H1 (cell line): Measurements from ENCODE around the gene MAML1. TPM values are rescaled to one million over a fixed set of nuclear protein-coding genes. Genes with fewer than 3 reads are reported as not detected.

Source experiments
- CTCF ChIA-PET: fragments of 300-600 bp; sonication (Branson Sonifier 250); formaldehyde crosslinking; loops from one replicate; lab custom pipeline; 2021; ENCODE audit not compliant: partially characterized antibody; lab: Charles Lee
- POLR2A ChIA-PET: fragments of 300-600 bp; sonication (Branson Sonifier 250); formaldehyde crosslinking; loops from one replicate; lab custom pipeline; 2021; ENCODE audit warnings: inconsistent platforms; ENCODE audit not compliant: partially characterized antibody; lab: Charles Lee
- DNase-seq, 2 experiments: peaks; one replicate each; pipeline versions ENCODE4 v3.0.0 to v3.0.0-alpha.2; 2010 to 2022; ENCODE audit warnings: low spot score in 2 of 2, low read depth in 1 of 2, mixed read lengths in 1 of 2
- FAIRE-seq: peaks from 2 replicates; lab custom pipeline; 2011; peaks lifted over from hg19 to GRCh38; lab: Jason Lieb, UNC
- H2AFZ ChIP-seq: 2 replicates; pipeline ENCODE4 v1.8.1; 2012; ENCODE audit warnings: low read length, inconsistent platforms
- H2AK5ac ChIP-seq: 2 replicates; pipeline ENCODE4 v1.6.1; 2013; ENCODE audit warnings: low read depth, low read length
- H2BK120ac ChIP-seq: replicated peaks from 2 replicates; pipeline ENCODE3; 2013; ENCODE audit warnings: low read depth, low read length, inconsistent platforms
- H2BK12ac ChIP-seq: 2 replicates; pipeline ENCODE4 v1.6.1; 2013; ENCODE audit warnings: low read depth, low read length
- H2BK15ac ChIP-seq: 2 replicates; pipeline ENCODE4 v1.6.1; 2013; ENCODE audit warnings: low read length
- H2BK20ac ChIP-seq: 2 replicates; pipeline ENCODE4 v1.6.1; 2013; ENCODE audit warnings: low read length
- H2BK5ac ChIP-seq: 2 replicates; pipeline ENCODE4 v1.6.1; 2013; ENCODE audit warnings: low read depth, low read length
- H3K14ac ChIP-seq: 2 replicates; pipeline ENCODE4 v1.6.1; 2013; ENCODE audit warnings: inconsistent platforms; ENCODE audit not compliant: insufficient read length
- H3K18ac ChIP-seq: 2 replicates; pipeline ENCODE4 v1.6.1; 2013; ENCODE audit warnings: low read length; ENCODE audit errors: extremely low read depth
- H3K23ac ChIP-seq: 2 replicates; pipeline ENCODE4 v1.6.1; 2013; ENCODE audit warnings: inconsistent platforms; ENCODE audit not compliant: insufficient read length
- H3K23me2 ChIP-seq: 2 replicates; pipeline ENCODE4 v1.6.1; 2013; ENCODE audit warnings: low read depth, low read length
- H3K27ac ChIP-seq: 2 replicates; pipeline ENCODE4 v1.6.1; 2011; ENCODE audit warnings: low read depth, low read length, inconsistent platforms
- H3K27me3 ChIP-seq, 4 experiments: replicated peaks in 1 of 4; 1 replicate in 1 of 4; 2 replicates in 3 of 4; pipeline versions ENCODE4 v1.6.1 to v1.8.1; 2011 to 2013; ENCODE audit warnings: low read length in 3 of 4, mild to moderate bottlenecking in 3 of 4, inconsistent platforms in 2 of 4, mixed read lengths in 2 of 4, moderate library complexity in 1 of 4; ENCODE audit not compliant: control insufficient read depth in 3 of 4, insufficient read depth in 3 of 4; ENCODE audit errors: extremely low read depth in 1 of 4
- H3K36me3 ChIP-seq, 4 experiments: 2 replicates each; pipeline versions ENCODE4 v1.6.1 to v1.8.1; 2011 to 2013; ENCODE audit warnings: mild to moderate bottlenecking in 4 of 4, low read length in 3 of 4, moderate library complexity in 2 of 4, control low read depth in 1 of 4, inconsistent platforms in 1 of 4; ENCODE audit not compliant: insufficient read depth in 4 of 4, control insufficient read depth in 2 of 4
- H3K4ac ChIP-seq: replicated peaks from 2 replicates; pipeline ENCODE3; 2013; ENCODE audit warnings: low read length, low read depth, mixed read lengths, inconsistent platforms; ENCODE audit not compliant: insufficient read length
- H3K4me1 ChIP-seq, 4 experiments: replicated peaks in 1 of 4; 1 replicate in 1 of 4; 2 replicates in 3 of 4; pipeline versions ENCODE4 v1.6.1 to v1.8.1; 2011 to 2013; ENCODE audit warnings: low read length in 3 of 4, inconsistent platforms in 2 of 4, mixed read lengths in 1 of 4; ENCODE audit not compliant: insufficient read depth in 4 of 4, control insufficient read depth in 3 of 4
- H3K4me2 ChIP-seq, 2 experiments: 2 replicates each; pipeline versions ENCODE4 v1.6.1 to v1.8.1; 2011 to 2013; ENCODE audit warnings: low read depth in 2 of 2, low read length in 2 of 2, control low read depth in 1 of 2, inconsistent platforms in 1 of 2, mild to moderate bottlenecking in 1 of 2; ENCODE audit not compliant: insufficient read depth in 1 of 2
- H3K4me3 ChIP-seq, 4 experiments: fragments of 200-600, 300-600 bp in 1 of 4; sonication (generic), shearing (Covaris generic), sonication (Bioruptor Twin) in 1 of 4; 2 replicates each; pipeline versions ENCODE4 v1.5.1 to v1.8.1; 2011 to 2016; ENCODE audit warnings: low read length in 4 of 4, low read depth in 3 of 4, control low read depth in 2 of 4, inconsistent platforms in 2 of 4, mild to moderate bottlenecking in 2 of 4, mixed read lengths in 1 of 4, moderate library complexity in 1 of 4; ENCODE audit not compliant: insufficient read depth in 2 of 4; ENCODE audit errors: extremely low read depth in 1 of 4
- H3K56ac ChIP-seq: replicated peaks from 2 replicates; pipeline ENCODE3; 2013; ENCODE audit warnings: low read depth, mild to moderate bottlenecking, mixed read lengths, low read length, inconsistent platforms; ENCODE audit not compliant: insufficient read length
- H3K79me1 ChIP-seq: 2 replicates; pipeline ENCODE4 v1.6.1; 2013; ENCODE audit warnings: low read depth, low read length, control low read depth
- H3K79me2 ChIP-seq, 2 experiments: 2 replicates each; pipeline versions ENCODE4 v1.6.1 to v1.8.1; 2012 to 2013; ENCODE audit warnings: low read length in 2 of 2, mild to moderate bottlenecking in 2 of 2, inconsistent platforms in 1 of 2; ENCODE audit not compliant: insufficient read depth in 2 of 2, control insufficient read depth in 1 of 2
- H3K9ac ChIP-seq, 4 experiments: replicated peaks in 1 of 4; 1 replicate in 1 of 4; 2 replicates in 3 of 4; pipeline versions ENCODE4 v1.6.1 to v1.8.1; 2011 to 2013; ENCODE audit warnings: low read depth in 3 of 4, low read length in 3 of 4, control low read depth in 2 of 4, mild to moderate bottlenecking in 2 of 4, moderate library complexity in 2 of 4, inconsistent platforms in 1 of 4; ENCODE audit errors: extremely low read depth in 1 of 4
- H3K9me3 ChIP-seq, 2 experiments: 2 replicates each; pipeline versions ENCODE4 v1.6.1 to v1.8.1; 2012 to 2013; ENCODE audit warnings: mild to moderate bottlenecking in 2 of 2, moderate library complexity in 2 of 2, control low read depth in 1 of 2, inconsistent platforms in 1 of 2, low read depth in 1 of 2, low read length in 1 of 2, mixed read lengths in 1 of 2; ENCODE audit not compliant: insufficient read depth in 2 of 2
- H4K20me1 ChIP-seq, 2 experiments: replicated peaks in 1 of 2; 2 replicates each; pipeline versions ENCODE3 to v1.8.1; 2011 to 2013; ENCODE audit warnings: inconsistent platforms in 2 of 2, low read length in 2 of 2, mild to moderate bottlenecking in 1 of 2; ENCODE audit not compliant: insufficient read depth in 2 of 2, control insufficient read depth in 1 of 2
- H4K5ac ChIP-seq: 2 replicates; pipeline ENCODE4 v1.6.1; 2013; ENCODE audit warnings: low read length, low read depth, mixed read lengths, inconsistent platforms; ENCODE audit not compliant: insufficient read length
- H4K8ac ChIP-seq: 2 replicates; pipeline ENCODE4 v1.8.0; 2013; ENCODE audit warnings: mild to moderate bottlenecking, moderate library complexity, low read length, inconsistent platforms; ENCODE audit not compliant: insufficient read depth; ENCODE audit errors: extremely low read depth
- H4K91ac ChIP-seq: replicated peaks from 2 replicates; pipeline ENCODE3; 2013; ENCODE audit warnings: low read length, mixed read lengths, inconsistent platforms; ENCODE audit not compliant: insufficient read length
- EGR1 ChIP-seq: IDR thresholded peaks from 2 replicates; pipeline ENCODE4 v1.6.1; 2011; ENCODE audit warnings: low read depth, low read length, borderline replicate concordance
- RXRA ChIP-seq: IDR thresholded peaks from 2 replicates; pipeline ENCODE4 v1.6.1; 2011; ENCODE audit warnings: low read depth, mild to moderate bottlenecking, low read length, moderate library complexity; ENCODE audit not compliant: insufficient read depth
- SIX5 ChIP-seq: IDR thresholded peaks from 2 replicates; pipeline ENCODE4 v1.6.1; 2011; ENCODE audit warnings: mild to moderate bottlenecking, low read depth, low read length
- TBP ChIP-seq: IDR thresholded peaks from 2 replicates; pipeline ENCODE4 v1.6.1; 2011; ENCODE audit warnings: low read depth, low read length, improper control_type of control experiment
- TCF12 ChIP-seq: IDR thresholded peaks from 2 replicates; pipeline ENCODE4 v1.6.1; 2011; ENCODE audit warnings: low read depth, mild to moderate bottlenecking, low read length
- USF2 ChIP-seq: IDR thresholded peaks from 2 replicates; pipeline ENCODE4 v1.6.1; 2011; ENCODE audit warnings: low read length, improper control_type of control experiment
- WGBS, 2 experiments: shearing (Covaris generic) in 1 of 2; methylation state at CpG; one replicate each; pipeline versions ENCODE4 v1.1.6 to v1.1.7; 2013 to 2015; ENCODE audit warnings: low lambda C conversion rate in 2 of 2, mixed read lengths in 2 of 2, inconsistent platforms in 1 of 2, low coverage in 1 of 2, missing lambda C conversion rate in 1 of 2; ENCODE audit not compliant: insufficient replicate concordance in 2 of 2, insufficient coverage in 1 of 2, insufficient read length in 1 of 2; ENCODE audit errors: extremely low coverage in 1 of 2, missing lambda C conversion rate in 1 of 2; 5-methylcytosine and 5-hydroxymethylcytosine counted together
- polyA plus RNA-seq, 7 experiments: library from polyadenylated mRNA; depleted of rRNA in 3 of 7; stranded (reverse) in 5 of 7; unstranded in 2 of 7; fragments of >200 nt in 5 of 7; fragments of 200-250 nt in 2 of 7; gene quantifications; 1 replicate in 5 of 7; 2 replicates in 1 of 7; 4 replicates in 1 of 7; pipeline versions ENCODE4 v1.2.1 to v1.2.3, GENCODE V29; 2011 to 2013; ENCODE audit warnings: missing spikeins in 2 of 7, mixed read lengths in 2 of 7
- total RNA-seq: library from RNA; stranded (reverse); fragmentation: NEBNext Ultra II Directional; extraction: Animal tissue kit (Norgen Biotek cat#: 25700); gene quantifications from 2 replicates; pipeline ENCODE4 v1.2.1, GENCODE V29; 2021

The MAML1 gene
- total and polyA plus RNA-seq, 2 of the 8 experiments (the other 6 are each of a cell fraction or from before 2014, with no cell fraction given), result 17.1 to 41.9 TPM

- peaks cover 8% of the 10 kb centered on the region for H3K79me1 ChIP-seq
- no peak for FAIRE-seq
- no peak overlapping the region for H2BK120ac ChIP-seq
- CTCF ChIA-PET, result interaction anchor here (0.7 to 1.6 kb wide), 5 partner anchors 12 to 503 kb away, joined by 3 to 5 read pairs (median 3); no protein-coding TSS in a partner anchor
- no peak overlapping the region for H3K18ac ChIP-seq
- H4K20me1 ChIP-seq, result peaks cover 8 to 25% of the 10 kb centered on the region in 2 experiments
- no peak for TF ChIP-seq TBP
- TF ChIP-seq EGR1, result no peak
- no peak for TF ChIP-seq TCF12
- TF ChIP-seq USF2, result no peak
- no peak for TF ChIP-seq SIX5
- no peak for TF ChIP-seq RXRA
- no peak overlapping the region for H4K91ac ChIP-seq
- peaks cover 11 to 59% (median 43%) of the 10 kb centered on the region in 4 experiments for H3K36me3 ChIP-seq
- no peak overlapping the region for H3K14ac ChIP-seq
- no peak overlapping the region for H3K4ac ChIP-seq
- no peak overlapping the region for H3K56ac ChIP-seq
- H4K5ac ChIP-seq, result no peak overlapping the region
- no peak overlapping the region for H2AFZ ChIP-seq
- DNase-seq, result no peak
- H3K27ac ChIP-seq, result no peak overlapping the region
- H3K27me3 ChIP-seq, result no peaks in the 10 kb centered on the region
- H3K9ac ChIP-seq, result no peak overlapping the region
- H3K4me1 ChIP-seq, result peaks cover 6 to 13% (median 11%) of the 10 kb centered on the region in 4 experiments; a peak in 6 of 7 replicates
- H3K23me2 ChIP-seq, result peaks cover 2% of the 10 kb centered on the region; the same call in 1 of the 2 replicates
- no peak overlapping the region for H3K4me2 ChIP-seq
- no peaks in the 10 kb centered on the region for H3K9me3 ChIP-seq
- no peak overlapping the region for H2BK15ac ChIP-seq
- no peak overlapping the region for H2BK12ac ChIP-seq
- H3K4me3 ChIP-seq, result no peak overlapping the region
- H4K8ac ChIP-seq, result no peak overlapping the region; the same call in 1 of the 2 replicates
- 90% methylated on average over 13 of the region's 13 CpGs; no CpG with 5 or more reads in 1 of the 2 experiments for WGBS, 2 experiments
- H3K23ac ChIP-seq, result no peak overlapping the region
- H2BK20ac ChIP-seq, result no peak overlapping the region
- no peak overlapping the region for H2BK5ac ChIP-seq
- POLR2A ChIA-PET, result interaction anchor here (0.9 to 3.1 kb wide), 4 partner anchors 8 to 201 kb away, joined by 4 to 9 read pairs (median 4); no protein-coding TSS in a partner anchor
- peaks cover 4 to 28% of the 10 kb centered on the region in 2 experiments; a peak in 2 of 4 replicates for H3K79me2 ChIP-seq
- no peak overlapping the region for H2AK5ac ChIP-seq
These were observed 93.1 kb downstream of the MAML1 start for GRCh38 chr5:179825655-179826182.
